Endodermal cell (in vitro differentiated cells): Measurements from ENCODE around the gene ADCY2. TPM values are rescaled to one million over a fixed set of nuclear protein-coding genes. Genes with fewer than 3 reads are reported as not detected.

ENCODE experiments used
- DNase-seq: peaks from one replicate; pipeline ENCODE4 v3.0.0-alpha.2; 2017
- H3K27ac ChIP-seq: 2 replicates; pipeline ENCODE4 v1.5.1; 2013; ENCODE audit warnings: mild to moderate bottlenecking, low read depth, low read length, moderate library complexity
- H3K27me3 ChIP-seq: 2 replicates; pipeline ENCODE4 v1.6.1; 2013; ENCODE audit warnings: mild to moderate bottlenecking, low read length, moderate library complexity; ENCODE audit not compliant: insufficient read depth, control insufficient read depth, poor library complexity, severe bottlenecking
- H3K36me3 ChIP-seq: 2 replicates; pipeline ENCODE4 v1.7.0; 2013; ENCODE audit warnings: mild to moderate bottlenecking, low read length, moderate library complexity; ENCODE audit not compliant: control insufficient read depth, insufficient read depth
- H3K4me1 ChIP-seq: one replicate; pipeline ENCODE4 v1.7.0; 2013; ENCODE audit warnings: low read length; ENCODE audit not compliant: control insufficient read depth, insufficient read depth
- H3K4me3 ChIP-seq: 2 replicates; pipeline ENCODE4 v1.5.1; 2013; ENCODE audit warnings: mild to moderate bottlenecking, low read length, moderate library complexity
- H3K9ac ChIP-seq: 2 replicates; pipeline ENCODE4 v1.6.1; 2013; ENCODE audit warnings: mild to moderate bottlenecking, low read length, moderate library complexity; ENCODE audit not compliant: poor library complexity, severe bottlenecking; ENCODE audit errors: extremely low read depth
- H3K9me3 ChIP-seq: 2 replicates; pipeline ENCODE4 v1.6.1; 2013; ENCODE audit warnings: mild to moderate bottlenecking, low read length, moderate library complexity; ENCODE audit not compliant: control insufficient read depth
- H3K27ac Mint-ChIP-seq: 2 replicates; pipeline ENCODE4 v1.8.0; 2020; ENCODE audit warnings: mixed read lengths
- H3K27me3 Mint-ChIP-seq: 2 replicates; pipeline ENCODE4 v1.8.0; 2021; ENCODE audit warnings: mild to moderate bottlenecking, mixed read lengths; ENCODE audit not compliant: insufficient read depth
- H3K36me3 Mint-ChIP-seq: 2 replicates; pipeline ENCODE4 v1.8.0; 2020; ENCODE audit warnings: low read depth, mixed read lengths
- H3K4me1 Mint-ChIP-seq: 2 replicates; pipeline ENCODE4 v1.8.0; 2020; ENCODE audit warnings: mixed read lengths
- H3K4me3 Mint-ChIP-seq: 2 replicates; pipeline ENCODE4 v1.8.0; 2020; ENCODE audit warnings: mild to moderate bottlenecking, moderate library complexity, mixed read lengths
- H3K9me3 Mint-ChIP-seq: 2 replicates; pipeline ENCODE4 v1.8.0; 2020; ENCODE audit warnings: mild to moderate bottlenecking, mixed read lengths
- WGBS, 2 experiments: methylation state at CpG; one replicate each; pipeline versions ENCODE4 v1.1.5 to v1.1.7; 2013; ENCODE audit warnings: missing lambda C conversion rate in 2 of 2, mixed read lengths in 1 of 2; ENCODE audit not compliant: insufficient coverage in 1 of 2, insufficient read length in 1 of 2; 5-methylcytosine and 5-hydroxymethylcytosine counted together
- total RNA-seq, 2 donors: library from RNA; stranded (reverse); fragmentation: NEBNext Ultra II Directional in 1 of 2; extraction: Animal tissue kit (Norgen Biotek cat#: 25700) in 1 of 2; gene quantifications; 2 replicates in 1 of 2; 3 replicates in 1 of 2; pipeline ENCODE4 v1.2.1, GENCODE V29; 2021
- TF ChIP-seq, protein P1 (sequence below): fragments of 200-600 bp; sonication (generic); conservative IDR thresholded peaks from 2 replicates; pipeline ENCODE4 v1.5.0; 2021; ENCODE audit warnings: antibody characterized with exemption, mild to moderate bottlenecking

Gene ADCY2
- total RNA-seq, 2 donors from 2014 or later, result 61.5 to 63.2 TPM

GRCh38 chr5:7516253-7516652, 120.3 kb downstream of the ADCY2 start:
- H3K27ac ChIP-seq, result no peak overlapping the region
- H3K9ac ChIP-seq, result no peak overlapping the region
- H3K27me3 Mint-ChIP-seq, result no peaks in the 10 kb centered on the region
- no peak overlapping the region for H3K4me3 ChIP-seq
- WGBS, 2 experiments, result 95 to 100% methylated on average over 1 to 2 of the region's 2 CpGs
- DNase-seq, result no peak
- no peak overlapping the region for H3K27ac Mint-ChIP-seq
- no peaks in the 10 kb centered on the region for H3K27me3 ChIP-seq
- TF ChIP-seq, protein P1, sequence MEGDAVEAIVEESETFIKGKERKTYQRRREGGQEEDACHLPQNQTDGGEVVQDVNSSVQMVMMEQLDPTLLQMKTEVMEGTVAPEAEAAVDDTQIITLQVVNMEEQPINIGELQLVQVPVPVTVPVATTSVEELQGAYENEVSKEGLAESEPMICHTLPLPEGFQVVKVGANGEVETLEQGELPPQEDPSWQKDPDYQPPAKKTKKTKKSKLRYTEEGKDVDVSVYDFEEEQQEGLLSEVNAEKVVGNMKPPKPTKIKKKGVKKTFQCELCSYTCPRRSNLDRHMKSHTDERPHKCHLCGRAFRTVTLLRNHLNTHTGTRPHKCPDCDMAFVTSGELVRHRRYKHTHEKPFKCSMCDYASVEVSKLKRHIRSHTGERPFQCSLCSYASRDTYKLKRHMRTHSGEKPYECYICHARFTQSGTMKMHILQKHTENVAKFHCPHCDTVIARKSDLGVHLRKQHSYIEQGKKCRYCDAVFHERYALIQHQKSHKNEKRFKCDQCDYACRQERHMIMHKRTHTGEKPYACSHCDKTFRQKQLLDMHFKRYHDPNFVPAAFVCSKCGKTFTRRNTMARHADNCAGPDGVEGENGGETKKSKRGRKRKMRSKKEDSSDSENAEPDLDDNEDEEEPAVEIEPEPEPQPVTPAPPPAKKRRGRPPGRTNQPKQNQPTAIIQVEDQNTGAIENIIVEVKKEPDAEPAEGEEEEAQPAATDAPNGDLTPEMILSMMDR, result no peak
- H3K9me3 ChIP-seq, result no peaks in the 10 kb centered on the region
- H3K9me3 Mint-ChIP-seq, result peaks cover 3% of the 10 kb centered on the region
- peaks cover 6% of the 10 kb centered on the region for H3K36me3 ChIP-seq
- peaks cover 2% of the 10 kb centered on the region for H3K4me1 Mint-ChIP-seq
- no peaks in the 10 kb centered on the region for H3K4me1 ChIP-seq
- H3K4me3 Mint-ChIP-seq, result no peak overlapping the region
- peaks cover 10% of the 10 kb centered on the region for H3K36me3 Mint-ChIP-seq

DNA sequence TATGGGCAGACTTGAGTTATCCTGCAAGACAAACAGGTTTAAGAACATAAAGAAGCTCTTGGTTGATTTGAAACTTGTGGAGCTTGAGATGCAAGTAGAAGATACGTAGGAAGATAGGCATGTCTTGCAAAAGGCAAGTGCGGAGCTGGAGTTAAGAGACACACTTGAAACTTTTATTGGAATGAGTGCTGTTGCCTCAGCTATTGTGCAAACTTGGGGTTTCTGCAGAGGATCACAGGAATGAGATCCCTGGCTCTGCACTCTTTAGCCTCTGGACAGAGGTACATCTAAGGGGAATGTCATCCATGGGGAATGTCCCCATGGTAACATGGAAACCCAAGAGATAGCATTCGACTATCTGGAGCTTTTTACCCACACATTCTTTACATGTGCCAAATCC, 121.1 kb downstream of the ADCY2 start:
- no peaks in the 10 kb centered on the region for H3K9me3 ChIP-seq
- no peaks in the 10 kb centered on the region for H3K27me3 ChIP-seq
- H3K9ac ChIP-seq, result no peak overlapping the region
- peaks cover 2% of the 10 kb centered on the region for H3K4me1 Mint-ChIP-seq
- H3K4me1 ChIP-seq, result no peaks in the 10 kb centered on the region
- H3K9me3 Mint-ChIP-seq, result no peaks in the 10 kb centered on the region
- H3K27me3 Mint-ChIP-seq, result no peaks in the 10 kb centered on the region
- 84 to 100% methylated on average over 2 to 3 of the region's 3 CpGs for WGBS, 2 experiments
- no peak overlapping the region for H3K4me3 ChIP-seq
- H3K36me3 ChIP-seq, result peaks cover 12% of the 10 kb centered on the region
- no peak overlapping the region for H3K27ac Mint-ChIP-seq
- DNase-seq, result no peak
- no peak overlapping the region for H3K27ac ChIP-seq
- peaks cover 12% of the 10 kb centered on the region for H3K36me3 Mint-ChIP-seq
- no peak overlapping the region for H3K4me3 Mint-ChIP-seq
- TF ChIP-seq, protein P1, result no peak

- Histone ChIP-seq H3K27ac (no peak overlapping the region), H3K4me1 (no peaks in the 10 kb centered on the region), H3K27me3 (no peaks in the 10 kb centered on the region), H3K9me3 (no peaks in the 10 kb centered on the region), H3K36me3 (peaks cover 12% of the 10 kb centered on the region), H3K4me3 (no peak overlapping the region), H3K9ac (no peak overlapping the region)
- Mint-ChIP-seq H3K4me3 (no peak overlapping the region), H3K27me3 (no peaks in the 10 kb centered on the region), H3K4me1 (peaks cover 2% of the 10 kb centered on the region), H3K9me3 (no peaks in the 10 kb centered on the region), H3K36me3 (peaks cover 17% of the 10 kb centered on the region), H3K27ac (no peak overlapping the region)
- DNase-seq, result peak; percentile 91
- WGBS, 2 experiments, result 81 to 83% methylated on average over 10 to 11 of the region's 11 CpGs
- TF ChIP-seq, protein P1, result peak; percentile 87
These were observed 123.1 kb downstream of the ADCY2 start for GRCh38 chr5:7518947-7519560.
